Esophagus squamous epithelium (tissue), 5 donors: ENCODE measurements around the gene PLBD2. TPM values are rescaled to one million over a fixed set of nuclear protein-coding genes. Genes with fewer than 3 reads are reported as not detected.
A peak's percentile ranks its signal among the peaks of the same experiment; 100 is the strongest.

Source experiments
- DNase-seq: peaks from one replicate; lab custom pipeline; 2025; lab: John Stamatoyannopoulos, UW
- H3K27ac ChIP-seq, 4 donors: fragments of 200-600 bp; sonication (generic); one replicate each; pipeline ENCODE4 v1.5.1; 2016 to 2019; ENCODE audit warnings: mild to moderate bottlenecking in 1 of 4
- H3K27me3 ChIP-seq, 4 donors: fragments of 200-600 bp; sonication (generic); 1 replicate in 3 of 4; 2 replicates in 1 of 4; pipeline versions ENCODE4 v1.5.1 to v1.6.0; 2017 to 2021; ENCODE audit warnings: antibody characterized with exemption in 1 of 4
- H3K36me3 ChIP-seq, 3 donors: fragments of 200-600 bp; sonication (generic); one replicate each; pipeline ENCODE4 v1.5.1; 2016 to 2019
- H3K4me1 ChIP-seq, 3 donors: fragments of 200-600 bp; sonication (generic); one replicate each; pipeline ENCODE4 v1.5.1; 2017 to 2019
- H3K4me3 ChIP-seq, 4 donors: fragments of 200-600 bp; sonication (generic); 1 replicate in 3 of 4; 2 replicates in 1 of 4; pipeline ENCODE4 v1.5.1; 2016 to 2019; ENCODE audit warnings: mild to moderate bottlenecking in 2 of 4, moderate library complexity in 1 of 4
- H3K9me3 ChIP-seq, 3 donors: fragments of 200-600 bp; sonication (generic); one replicate each; pipeline ENCODE4 v1.5.1; 2016 to 2019
- CTCF ChIP-seq, 6 experiments: fragments of 450-650 bp in 4 of 6; fragments of 200-600 bp in 2 of 6; sonication (generic) in 2 of 6; IDR thresholded peaks; one replicate each; pipeline ENCODE4 v1.5.1; 2016 to 2019; ENCODE audit warnings: antibody characterized with exemption in 6 of 6, mild to moderate bottlenecking in 4 of 6, moderate library complexity in 4 of 6
- POLR2A ChIP-seq, 4 donors: fragments of 450-650 bp; IDR thresholded peaks; one replicate each; pipeline ENCODE4 v1.6.1; 2017; ENCODE audit warnings: antibody characterized with exemption in 4 of 4, mild to moderate bottlenecking in 4 of 4, moderate library complexity in 3 of 4
- WGBS, 2 donors: methylation state at CpG; one replicate each; pipeline ENCODE4 v1.1.5; 2018; 5-methylcytosine and 5-hydroxymethylcytosine counted together
- intact Hi-C: fragments of 100-400 bp; cut with DNase I; formaldehyde crosslinking; loops from one replicate; pipeline ENCODE4 v1.15.0; 2022
- total RNA-seq, 4 donors: library from RNA; depleted of rRNA; stranded (reverse); fragments of >200 nt; gene quantifications; one replicate each; pipeline ENCODE4 v1.1.0, GENCODE V29; 2016
- donor health status: DM: yes; HTN: yes; CAD: no.

PLBD2 gene
- total RNA-seq, 4 donors from 2014 or later = 14.3 to 22.0 (median 17.1) TPM

- H3K27ac ChIP-seq = peak overlapping the region in 3 of 4 donors; percentile 74 to 95 (median 93)
- DNase-seq = no peak
- TF ChIP-seq POLR2A (IDR thresholded peaks at IDR 0.05) = no peak
Observed at GRCh38 chr12:113359939-113360748, 1.8 kb downstream of the PLBD2 start.

GRCh38 chr12:113361574-113362370 lies 3.4 kb downstream of the PLBD2 start:
- Histone ChIP-seq H3K4me1 (peaks cover 7 to 30% (median 10%) of the 10 kb centered on the region in 3 donors), H3K27ac (peak overlapping the region in 1 of 4 donors; percentile 17), H3K27me3 (no peaks in the 10 kb centered on the region), H3K9me3 (no peaks in the 10 kb centered on the region), H3K36me3 (peaks cover 0 to 12% (median 0%) of the 10 kb centered on the region in 3 donors), H3K4me3 (no peak overlapping the region)
- intact Hi-C loops = no loop called here
- no peak for DNase-seq
- TF ChIP-seq CTCF (IDR thresholded peaks at IDR 0.05) (no peak), POLR2A (IDR thresholded peaks at IDR 0.05) (no peak)
- 66% methylated on average over 12 of the region's 12 CpGs for WGBS, 2 donors

More at GRCh38 chr12:113359939-113360748, 1.8 kb downstream of the PLBD2 start:
- no peaks in the 10 kb centered on the region for H3K27me3 ChIP-seq
- H3K4me3 ChIP-seq = peak overlapping the region in 2 of 4 donors; percentile 97
- peaks cover 7 to 32% (median 10%) of the 10 kb centered on the region in 3 donors for H3K4me1 ChIP-seq
- intact Hi-C loops = no loop called here
- peaks cover 0 to 8% (median 0%) of the 10 kb centered on the region in 3 donors for H3K36me3 ChIP-seq
- no peaks in the 10 kb centered on the region for H3K9me3 ChIP-seq
- 53 to 72% methylated on average over 5 to 6 of the region's 9 CpGs for WGBS, 2 donors

DNA sequence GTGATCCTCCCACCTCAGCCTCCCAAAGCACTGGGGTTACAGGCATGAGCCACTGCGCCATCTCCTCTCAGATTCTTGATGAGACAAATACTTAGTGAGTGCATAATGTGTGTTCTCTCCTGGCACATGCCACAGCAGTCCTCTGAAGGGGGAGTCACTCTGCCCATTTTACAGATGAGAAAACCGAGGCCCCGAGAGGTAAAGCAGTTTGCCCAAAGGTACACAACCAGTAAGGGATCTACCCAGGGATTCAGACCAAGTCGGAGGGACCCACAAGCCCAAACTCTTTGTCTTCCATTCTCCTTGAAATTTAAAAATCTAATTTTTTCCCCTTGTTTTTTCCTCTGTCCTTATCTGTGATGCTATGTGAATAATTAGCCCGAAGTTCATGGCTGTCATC lies 6.3 kb downstream of the PLBD2 start:
- Histone ChIP-seq H3K36me3 (peaks cover 0 to 27% (median 0%) of the 10 kb centered on the region in 3 donors), H3K27me3 (no peaks in the 10 kb centered on the region), H3K27ac (no peak overlapping the region), H3K9me3 (no peaks in the 10 kb centered on the region), H3K4me1 (peaks cover 2 to 8% (median 6%) of the 10 kb centered on the region in 3 donors), H3K4me3 (no peak overlapping the region)
- DNase-seq = no peak
- WGBS, 2 donors = 91 to 93% methylated on average over 5 of the region's 5 CpGs
- intact Hi-C loops = no loop called here
- TF ChIP-seq CTCF (IDR thresholded peaks at IDR 0.05) = no peak
- no peak for TF ChIP-seq POLR2A (IDR thresholded peaks at IDR 0.05)

GRCh38 chr12:113365639-113366395 lies 7.4 kb downstream of the PLBD2 start:
- DNase-seq = no peak
- H3K27ac ChIP-seq = no peak overlapping the region
- WGBS, 2 donors = 92% methylated on average over 7 of the region's 7 CpGs
- no peaks in the 10 kb centered on the region for H3K27me3 ChIP-seq
- intact Hi-C loops = no loop called here
- H3K4me1 ChIP-seq = no peaks in the 10 kb centered on the region
- no peak for TF ChIP-seq POLR2A (IDR thresholded peaks at IDR 0.05)
- TF ChIP-seq CTCF (IDR thresholded peaks at IDR 0.05) = no peak
- H3K36me3 ChIP-seq = peaks cover 0 to 27% (median 0%) of the 10 kb centered on the region in 3 donors
- no peaks in the 10 kb centered on the region for H3K9me3 ChIP-seq
- H3K4me3 ChIP-seq = no peak overlapping the region

DNA sequence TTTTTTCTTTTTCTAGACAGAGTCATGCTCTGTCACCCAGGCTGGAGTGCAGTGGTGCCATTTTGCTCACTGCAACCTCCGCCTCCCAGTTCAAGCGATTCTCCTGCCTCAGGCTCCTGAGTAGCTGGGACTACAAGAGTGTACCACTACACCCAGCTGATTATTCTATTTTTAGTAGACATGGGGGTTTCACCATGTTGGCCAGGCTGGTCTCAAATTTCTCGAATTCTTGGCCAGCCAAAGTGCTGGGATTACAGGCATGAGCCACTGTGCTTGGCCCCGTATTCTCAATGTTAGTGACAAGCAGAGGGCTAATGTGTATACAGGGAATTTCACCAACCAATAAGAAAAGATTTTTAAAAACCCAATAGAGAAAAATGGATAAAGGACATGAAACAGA lies 8.4 kb downstream of the PLBD2 start:
- Histone ChIP-seq H3K27ac (no peak overlapping the region), H3K9me3 (no peaks in the 10 kb centered on the region), H3K27me3 (no peaks in the 10 kb centered on the region), H3K36me3 (peaks cover 0 to 37% (median 0%) of the 10 kb centered on the region in 3 donors), H3K4me1 (no peaks in the 10 kb centered on the region), H3K4me3 (no peak overlapping the region)
- TF ChIP-seq POLR2A (IDR thresholded peaks at IDR 0.05) (no peak), CTCF (IDR thresholded peaks at IDR 0.05) (no peak)
- intact Hi-C loops = no loop called here
- no peak for DNase-seq
- 65 to 87% methylated on average over 2 to 4 of the region's 4 CpGs for WGBS, 2 donors
